B cell (primary cell): ENCODE data around the gene ZMYND8.

Experiments used
- CTCF ChIP-seq: fragments of 200-600 bp; IDR thresholded peaks from one replicate; pipeline ENCODE4 v1.8.0; 2022; ENCODE audit warnings: antibody characterized with exemption, mild to moderate bottlenecking
- EZH2 ChIP-seq: IDR thresholded peaks from 2 replicates; pipeline ENCODE4 v1.6.1; 2012; ENCODE audit warnings: borderline replicate concordance, low read depth, mild to moderate bottlenecking, moderate library complexity, low read length; ENCODE audit not compliant: insufficient read depth, poor library complexity, severe bottlenecking

GRCh38 chr20:47347661-47348435 is 8.7 kb downstream of the ZMYND8 start:
- TF ChIP-seq CTCF (no peak), EZH2 (no peak)
